ENCODE data around the gene ZNF280D. TPM values are rescaled to one million over a fixed set of nuclear protein-coding genes. Genes with fewer than 3 reads are reported as not detected.

Gene ZNF280D
- total and polyA plus RNA-seq, 2 of the 13 experiments (the other 11 are each of a cell fraction or from before 2014, with no cell fraction given) = 7.1 to 11.9 TPM

DNA sequence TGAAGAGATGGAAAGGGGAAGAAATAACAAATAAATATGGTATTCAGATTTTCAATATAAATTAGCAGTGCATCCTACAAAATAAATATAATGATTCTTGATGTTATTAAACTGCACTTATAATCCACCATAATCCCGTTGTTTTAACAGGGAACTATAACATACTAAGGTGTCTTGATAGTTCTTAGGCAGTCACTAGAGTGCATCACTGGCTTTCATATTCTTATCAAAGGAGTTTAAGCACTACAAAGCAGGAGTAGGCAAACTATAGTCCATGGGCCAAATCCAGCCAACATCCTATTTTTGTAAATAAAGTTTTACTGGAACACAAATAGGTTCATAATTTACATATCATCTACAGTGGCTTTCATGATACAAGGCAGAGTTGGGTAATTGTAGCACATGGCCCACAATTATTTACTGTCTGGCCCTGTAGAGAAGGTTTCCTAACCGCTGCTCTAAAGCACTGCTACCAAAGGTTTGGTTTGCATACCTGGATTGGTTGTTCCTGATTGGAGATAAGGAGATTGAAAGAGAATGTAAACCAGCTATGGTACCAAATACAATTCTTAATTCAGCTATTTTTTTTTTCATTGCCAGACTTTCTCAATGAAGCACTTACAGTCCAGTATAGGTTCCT, 104.3 kb downstream of the ZNF280D start:
- in situ Hi-C loops (cut with HindIII; ENCODE audit: extremely low pct_ligation_motif_present, low pct_unique_long_range_greater_than_20kb) (no loop called here), intact Hi-C loops (cut with micrococcal nuclease; ENCODE audit: unreplicated experiment) (no loop called here)
- H3K9ac ChIP-seq (ENCODE audit: insufficient read depth, low read depth, low read length) = no peak overlapping the region
- ATAC-seq = no peak
- no peak overlapping the region for H3K4me3 ChIP-seq (replicated peaks in 1 of 3; ENCODE audit: insufficient read depth in 1 of 3, low read depth in 2 of 3, low read length in 3 of 3)
- H3K27me3 ChIP-seq (ENCODE audit: control insufficient read depth in 1 of 2, insufficient read depth in 2 of 2, low read length in 2 of 2) = no peaks in the 10 kb centered on the region
- no peak overlapping the region for H3K4me2 ChIP-seq (ENCODE audit: low read depth, low read length)
- no peaks in the 10 kb centered on the region for H4K20me1 ChIP-seq (ENCODE audit: insufficient read depth, low read length)
- no peaks in the 10 kb centered on the region for H3K79me2 ChIP-seq (ENCODE audit: insufficient read depth, low read length)
- ChIA-PET CTCF (ENCODE audit: low intra/inter-chr PET ratio, low total read pairs) (no interaction called here), POLR2A (no interaction called here)
- no peak overlapping the region for H2AFZ ChIP-seq (ENCODE audit: low read length)
- H3K9me3 ChIP-seq (ENCODE audit: low read length) = no peaks in the 10 kb centered on the region
- no peaks in the 10 kb centered on the region for H3K36me3 ChIP-seq (replicated peaks in 1 of 2; ENCODE audit: control insufficient read depth in 1 of 2, insufficient read depth in 2 of 2, low read length in 2 of 2)
- FAIRE-seq = no peak
- no peak for DNase-seq (ENCODE audit: low spot score)
- no peak overlapping the region for H3K27ac ChIP-seq (ENCODE audit: extremely low read length, insufficient read depth, low read length)
- no TSS peak for BruUV-seq (replicated peaks)
- WGBS (ENCODE audit: low lambda C conversion rate) = 59% methylated on average over 2 of the region's 2 CpGs
- peaks cover 8% of the 10 kb centered on the region for H3K4me1 ChIP-seq (ENCODE audit: insufficient read depth, low read length)
- TF ChIP-seq NFE2L1 (CRISPR knock-in tag; IDR thresholded peaks at IDR 0.05; ENCODE audit: borderline replicate concordance) (no peak), KMT2B (CRISPR knock-in tag; IDR thresholded peaks at IDR 0.05) (no peak), TARDBP (CRISPR knock-in tag; IDR thresholded peaks at IDR 0.05) (no peak), U2AF1 (optimal IDR thresholded peaks at IDR 0.05; ENCODE audit: low read depth, low read length) (no peak), ZNF225 (CRISPR knock-in tag; IDR thresholded peaks at IDR 0.05) (no peak), ADNP (CRISPR knock-in tag; IDR thresholded peaks at IDR 0.05) (no peak), TBL1XR1 (IDR thresholded peaks at IDR 0.05; ENCODE audit: borderline replicate concordance, low read length, partially characterized antibody) (no peak), ZNF720 (CRISPR knock-in tag; IDR thresholded peaks at IDR 0.05) (no peak), ZNF598 (CRISPR knock-in tag; IDR thresholded peaks at IDR 0.05; ENCODE audit: borderline replicate concordance) (no peak), NFYC (CRISPR knock-in tag; IDR thresholded peaks at IDR 0.05) (no peak), ZSCAN22 (CRISPR knock-in tag; IDR thresholded peaks at IDR 0.05) (no peak), CREM (IDR thresholded peaks at IDR 0.05) (no peak), CREM (CRISPR knock-in tag; IDR thresholded peaks at IDR 0.05) (no peak), ZNF780A (CRISPR knock-in tag; IDR thresholded peaks at IDR 0.05) (no peak), KDM5B (CRISPR knock-in tag; IDR thresholded peaks at IDR 0.05; ENCODE audit: borderline replicate concordance) (no peak)
- TF ChIP-seq, protein P1, sequence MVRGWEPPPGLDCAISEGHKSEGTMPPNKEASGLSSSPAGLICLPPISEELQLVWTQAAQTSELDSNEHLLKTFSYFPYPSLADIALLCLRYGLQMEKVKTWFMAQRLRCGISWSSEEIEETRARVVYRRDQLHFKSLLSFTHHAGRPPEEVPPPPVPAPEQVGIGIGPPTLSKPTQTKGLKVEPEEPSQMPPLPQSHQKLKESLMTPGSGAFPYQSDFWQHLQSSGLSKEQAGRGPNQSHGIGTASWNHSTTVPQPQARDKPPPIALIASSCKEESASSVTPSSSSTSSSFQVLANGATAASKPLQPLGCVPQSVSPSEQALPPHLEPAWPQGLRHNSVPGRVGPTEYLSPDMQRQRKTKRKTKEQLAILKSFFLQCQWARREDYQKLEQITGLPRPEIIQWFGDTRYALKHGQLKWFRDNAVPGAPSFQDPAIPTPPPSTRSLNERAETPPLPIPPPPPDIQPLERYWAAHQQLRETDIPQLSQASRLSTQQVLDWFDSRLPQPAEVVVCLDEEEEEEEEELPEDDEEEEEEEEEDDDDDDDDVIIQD (CRISPR knock-in tag; IDR thresholded peaks at IDR 0.05; ENCODE audit: low read depth) = no peak
- TF ChIP-seq, protein P2, sequence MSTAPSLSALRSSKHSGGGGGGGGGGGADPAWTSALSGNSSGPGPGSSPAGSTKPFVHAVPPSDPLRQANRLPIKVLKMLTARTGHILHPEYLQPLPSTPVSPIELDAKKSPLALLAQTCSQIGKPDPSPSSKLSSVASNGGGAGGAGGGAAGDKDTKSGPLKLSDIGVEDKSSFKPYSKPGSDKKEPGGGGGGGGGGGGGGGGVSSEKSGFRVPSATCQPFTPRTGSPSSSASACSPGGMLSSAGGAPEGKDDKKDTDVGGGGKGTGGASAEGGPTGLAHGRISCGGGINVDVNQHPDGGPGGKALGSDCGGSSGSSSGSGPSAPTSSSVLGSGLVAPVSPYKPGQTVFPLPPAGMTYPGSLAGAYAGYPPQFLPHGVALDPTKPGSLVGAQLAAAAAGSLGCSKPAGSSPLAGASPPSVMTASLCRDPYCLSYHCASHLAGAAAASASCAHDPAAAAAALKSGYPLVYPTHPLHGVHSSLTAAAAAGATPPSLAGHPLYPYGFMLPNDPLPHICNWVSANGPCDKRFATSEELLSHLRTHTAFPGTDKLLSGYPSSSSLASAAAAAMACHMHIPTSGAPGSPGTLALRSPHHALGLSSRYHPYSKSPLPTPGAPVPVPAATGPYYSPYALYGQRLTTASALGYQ (CRISPR knock-in tag; IDR thresholded peaks at IDR 0.05) = no peak
- TF ChIP-seq, protein P3, sequence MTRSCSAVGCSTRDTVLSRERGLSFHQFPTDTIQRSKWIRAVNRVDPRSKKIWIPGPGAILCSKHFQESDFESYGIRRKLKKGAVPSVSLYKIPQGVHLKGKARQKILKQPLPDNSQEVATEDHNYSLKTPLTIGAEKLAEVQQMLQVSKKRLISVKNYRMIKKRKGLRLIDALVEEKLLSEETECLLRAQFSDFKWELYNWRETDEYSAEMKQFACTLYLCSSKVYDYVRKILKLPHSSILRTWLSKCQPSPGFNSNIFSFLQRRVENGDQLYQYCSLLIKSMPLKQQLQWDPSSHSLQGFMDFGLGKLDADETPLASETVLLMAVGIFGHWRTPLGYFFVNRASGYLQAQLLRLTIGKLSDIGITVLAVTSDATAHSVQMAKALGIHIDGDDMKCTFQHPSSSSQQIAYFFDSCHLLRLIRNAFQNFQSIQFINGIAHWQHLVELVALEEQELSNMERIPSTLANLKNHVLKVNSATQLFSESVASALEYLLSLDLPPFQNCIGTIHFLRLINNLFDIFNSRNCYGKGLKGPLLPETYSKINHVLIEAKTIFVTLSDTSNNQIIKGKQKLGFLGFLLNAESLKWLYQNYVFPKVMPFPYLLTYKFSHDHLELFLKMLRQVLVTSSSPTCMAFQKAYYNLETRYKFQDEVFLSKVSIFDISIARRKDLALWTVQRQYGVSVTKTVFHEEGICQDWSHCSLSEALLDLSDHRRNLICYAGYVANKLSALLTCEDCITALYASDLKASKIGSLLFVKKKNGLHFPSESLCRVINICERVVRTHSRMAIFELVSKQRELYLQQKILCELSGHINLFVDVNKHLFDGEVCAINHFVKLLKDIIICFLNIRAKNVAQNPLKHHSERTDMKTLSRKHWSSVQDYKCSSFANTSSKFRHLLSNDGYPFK (CRISPR knock-in tag; IDR thresholded peaks at IDR 0.05; ENCODE audit: borderline replicate concordance) = no peak
- TF ChIP-seq, protein P4, sequence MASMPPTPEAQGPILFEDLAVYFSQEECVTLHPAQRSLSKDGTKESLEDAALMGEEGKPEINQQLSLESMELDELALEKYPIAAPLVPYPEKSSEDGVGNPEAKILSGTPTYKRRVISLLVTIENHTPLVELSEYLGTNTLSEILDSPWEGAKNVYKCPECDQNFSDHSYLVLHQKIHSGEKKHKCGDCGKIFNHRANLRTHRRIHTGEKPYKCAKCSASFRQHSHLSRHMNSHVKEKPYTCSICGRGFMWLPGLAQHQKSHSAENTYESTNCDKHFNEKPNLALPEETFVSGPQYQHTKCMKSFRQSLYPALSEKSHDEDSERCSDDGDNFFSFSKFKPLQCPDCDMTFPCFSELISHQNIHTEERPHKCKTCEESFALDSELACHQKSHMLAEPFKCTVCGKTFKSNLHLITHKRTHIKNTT (CRISPR knock-in tag; IDR thresholded peaks at IDR 0.05) = no peak
